Neural progenitor cell (in vitro differentiated cells): ENCODE results near the gene CEP68. TPM values are rescaled to one million over a fixed set of nuclear protein-coding genes. Genes with fewer than 3 reads are reported as not detected.
"Not testable (repeated sequence)": the region's sequence is repeated elsewhere in the genome, so short reads cannot be mapped to it uniquely, and the experiment has no call there.

Source experiments
- DNase-seq: peaks from one replicate; pipeline ENCODE4 v3.0.0-alpha.2; 2016; ENCODE audit warnings: low spot score
- H2AFZ ChIP-seq: fragments of 200-600 bp; sonication (generic); replicated peaks from 2 replicates; pipeline ENCODE4 v1.6.1; 2016; ENCODE audit warnings: antibody characterized with exemption
- H3F3A ChIP-seq: fragments of 200-600 bp; sonication (generic); 2 replicates; pipeline ENCODE4 v1.6.1; 2016; ENCODE audit warnings: antibody characterized with exemption, low read depth
- H3K27ac ChIP-seq: fragments of 200-600 bp; sonication (generic); 2 replicates; pipeline ENCODE4 v1.5.1; 2016; ENCODE audit warnings: mild to moderate bottlenecking
- H3K27me3 ChIP-seq: fragments of 200-600 bp; sonication (generic); 2 replicates; pipeline ENCODE4 v1.6.1; 2016; ENCODE audit warnings: mild to moderate bottlenecking, moderate library complexity
- H3K36me3 ChIP-seq: fragments of 200-600 bp; sonication (generic); 2 replicates; pipeline ENCODE4 v1.5.1; 2016
- H3K4me1 ChIP-seq: fragments of 200-600 bp; sonication (generic); 2 replicates; pipeline ENCODE4 v1.6.1; 2016; ENCODE audit warnings: mixed run types
- H3K4me2 ChIP-seq: fragments of 200-600 bp; sonication (generic); 2 replicates; pipeline ENCODE4 v1.6.1; 2016
- H3K4me3 ChIP-seq: fragments of 200-600 bp; sonication (generic); 2 replicates; pipeline ENCODE4 v1.5.1; 2016
- H3K79me2 ChIP-seq: fragments of 200-600 bp; sonication (generic); 2 replicates; pipeline ENCODE4 v1.6.1; 2016; ENCODE audit warnings: low read depth
- H3K9ac ChIP-seq: fragments of 200-600 bp; sonication (generic); 2 replicates; pipeline ENCODE4 v1.6.1; 2016
- H3K9me3 ChIP-seq: fragments of 200-600 bp; sonication (generic); 2 replicates; pipeline ENCODE4 v1.5.1; 2016; ENCODE audit warnings: low read depth
- H4K20me1 ChIP-seq: fragments of 200-600 bp; sonication (generic); 2 replicates; pipeline ENCODE4 v1.6.1; 2016; ENCODE audit warnings: low read depth
- H3K27ac Mint-ChIP-seq: 3 replicates; pipeline ENCODE4 v1.8.0; 2021; ENCODE audit warnings: mixed read lengths
- H3K27me3 Mint-ChIP-seq: 2 replicates; pipeline ENCODE4 v1.8.0; 2022; ENCODE audit warnings: low read depth, mild to moderate bottlenecking, inconsistent platforms, moderate library complexity, mixed read lengths; ENCODE audit not compliant: insufficient read depth
- H3K36me3 Mint-ChIP-seq: 3 replicates; pipeline ENCODE4 v1.8.0; 2021; ENCODE audit warnings: mixed read lengths
- H3K4me1 Mint-ChIP-seq: 3 replicates; pipeline ENCODE4 v1.8.0; 2021; ENCODE audit warnings: mixed read lengths
- H3K4me3 Mint-ChIP-seq: 3 replicates; pipeline ENCODE4 v1.8.0; 2021; ENCODE audit warnings: mild to moderate bottlenecking, moderate library complexity, mixed read lengths
- H3K9me3 Mint-ChIP-seq: 3 replicates; pipeline ENCODE4 v1.8.0; 2020; ENCODE audit warnings: mixed read lengths
- EZH2 ChIP-seq: fragments of 200-600 bp; sonication (generic); IDR thresholded peaks from 2 replicates; pipeline ENCODE4 v1.6.1; 2017; ENCODE audit warnings: antibody characterized with exemption, mild to moderate bottlenecking, moderate library complexity
- EZH2phosphoT487 ChIP-seq: fragments of 200-600 bp; sonication (generic); IDR thresholded peaks from 2 replicates; pipeline ENCODE4 v1.6.1; 2017; ENCODE audit warnings: antibody characterized with exemption
- total RNA-seq: library from RNA; depleted of rRNA; stranded (reverse); fragments of >200 nt; gene quantifications from 2 replicates; pipeline ENCODE4 v1.2.3, GENCODE V29; 2015; ENCODE audit warnings: low replicate concordance
- TF ChIP-seq, protein P1 (sequence below): fragments of 200-600 bp; sonication (generic); IDR thresholded peaks from 2 replicates; pipeline ENCODE4 v1.5.1; 2017; ENCODE audit warnings: antibody characterized with exemption, mild to moderate bottlenecking

The CEP68 gene
- total RNA-seq, 1 donor from 2014 or later = 36.2 TPM

DNA sequence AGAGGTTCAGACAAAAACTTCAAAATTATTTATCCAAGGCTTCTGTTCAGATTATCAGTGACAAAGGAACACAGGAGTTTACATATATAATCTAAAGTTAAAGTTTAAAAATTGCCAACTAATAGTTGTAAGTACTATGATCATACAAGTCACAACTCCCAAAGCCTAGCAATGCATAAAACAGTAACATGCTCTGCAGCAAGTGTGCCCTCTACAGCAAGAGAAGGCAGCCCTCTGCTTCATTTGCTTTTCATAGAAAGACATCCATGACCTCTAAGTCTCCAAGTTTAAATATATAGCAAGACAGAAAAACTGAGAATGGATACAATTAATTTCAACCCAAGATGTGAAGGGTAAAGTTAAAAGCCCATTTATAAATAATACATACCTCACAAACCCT is 60.4 kb downstream of the CEP68 start:
- H3K4me1 Mint-ChIP-seq = peaks cover 5% of the 10 kb centered on the region
- H3K36me3 Mint-ChIP-seq = peaks cover 9% of the 10 kb centered on the region
- no peaks in the 10 kb centered on the region for H3F3A ChIP-seq
- no peaks in the 10 kb centered on the region for H3K4me1 ChIP-seq
- H2AFZ ChIP-seq = no peak overlapping the region
- peaks cover 2% of the 10 kb centered on the region for H3K27me3 Mint-ChIP-seq
- no peak for DNase-seq
- TF ChIP-seq EZH2 = no peak
- TF ChIP-seq, protein P1, sequence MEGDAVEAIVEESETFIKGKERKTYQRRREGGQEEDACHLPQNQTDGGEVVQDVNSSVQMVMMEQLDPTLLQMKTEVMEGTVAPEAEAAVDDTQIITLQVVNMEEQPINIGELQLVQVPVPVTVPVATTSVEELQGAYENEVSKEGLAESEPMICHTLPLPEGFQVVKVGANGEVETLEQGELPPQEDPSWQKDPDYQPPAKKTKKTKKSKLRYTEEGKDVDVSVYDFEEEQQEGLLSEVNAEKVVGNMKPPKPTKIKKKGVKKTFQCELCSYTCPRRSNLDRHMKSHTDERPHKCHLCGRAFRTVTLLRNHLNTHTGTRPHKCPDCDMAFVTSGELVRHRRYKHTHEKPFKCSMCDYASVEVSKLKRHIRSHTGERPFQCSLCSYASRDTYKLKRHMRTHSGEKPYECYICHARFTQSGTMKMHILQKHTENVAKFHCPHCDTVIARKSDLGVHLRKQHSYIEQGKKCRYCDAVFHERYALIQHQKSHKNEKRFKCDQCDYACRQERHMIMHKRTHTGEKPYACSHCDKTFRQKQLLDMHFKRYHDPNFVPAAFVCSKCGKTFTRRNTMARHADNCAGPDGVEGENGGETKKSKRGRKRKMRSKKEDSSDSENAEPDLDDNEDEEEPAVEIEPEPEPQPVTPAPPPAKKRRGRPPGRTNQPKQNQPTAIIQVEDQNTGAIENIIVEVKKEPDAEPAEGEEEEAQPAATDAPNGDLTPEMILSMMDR = no peak
- TF ChIP-seq EZH2phosphoT487 = no peak
- no peaks in the 10 kb centered on the region for H3K36me3 ChIP-seq
- H3K27me3 ChIP-seq = no peaks in the 10 kb centered on the region
- H3K4me3 Mint-ChIP-seq = no peak overlapping the region
- H3K27ac ChIP-seq = no peak overlapping the region
- no peak overlapping the region for H3K27ac Mint-ChIP-seq
- no peak overlapping the region for H3K4me2 ChIP-seq
- no peak overlapping the region for H3K9ac ChIP-seq
- H3K4me3 ChIP-seq = no peak overlapping the region
- peaks cover 84% of the 10 kb centered on the region for H4K20me1 ChIP-seq
- no peaks in the 10 kb centered on the region for H3K9me3 ChIP-seq
- H3K9me3 Mint-ChIP-seq = peaks cover 2% of the 10 kb centered on the region
- peaks cover 98% of the 10 kb centered on the region for H3K79me2 ChIP-seq

GRCh38 chr2:65120990-65121693 is 64.9 kb downstream of the CEP68 start:
- no peaks in the 10 kb centered on the region for H3K9me3 Mint-ChIP-seq
- H3F3A ChIP-seq = no peaks in the 10 kb centered on the region
- H3K36me3 ChIP-seq = no peaks in the 10 kb centered on the region
- no peak for DNase-seq
- H3K9ac ChIP-seq = no peak overlapping the region
- no peak overlapping the region for H3K4me2 ChIP-seq
- peaks cover 3% of the 10 kb centered on the region for H3K4me1 Mint-ChIP-seq
- H3K27me3 ChIP-seq = no peaks in the 10 kb centered on the region
- no peak overlapping the region for H2AFZ ChIP-seq
- peaks cover 2% of the 10 kb centered on the region for H3K27me3 Mint-ChIP-seq
- no peaks in the 10 kb centered on the region for H3K9me3 ChIP-seq
- peaks cover 6% of the 10 kb centered on the region for H3K36me3 Mint-ChIP-seq
- peaks cover 100% of the 10 kb centered on the region for H3K79me2 ChIP-seq
- H3K4me1 ChIP-seq = no peaks in the 10 kb centered on the region
- no peak overlapping the region for H3K27ac ChIP-seq
- no peak overlapping the region for H3K4me3 ChIP-seq
- H3K27ac Mint-ChIP-seq = no peak overlapping the region
- TF ChIP-seq EZH2phosphoT487 (no peak), EZH2 (no peak)
- TF ChIP-seq, protein P1 = no peak
- peaks cover 83% of the 10 kb centered on the region for H4K20me1 ChIP-seq
- H3K4me3 Mint-ChIP-seq = no peak overlapping the region

DNA sequence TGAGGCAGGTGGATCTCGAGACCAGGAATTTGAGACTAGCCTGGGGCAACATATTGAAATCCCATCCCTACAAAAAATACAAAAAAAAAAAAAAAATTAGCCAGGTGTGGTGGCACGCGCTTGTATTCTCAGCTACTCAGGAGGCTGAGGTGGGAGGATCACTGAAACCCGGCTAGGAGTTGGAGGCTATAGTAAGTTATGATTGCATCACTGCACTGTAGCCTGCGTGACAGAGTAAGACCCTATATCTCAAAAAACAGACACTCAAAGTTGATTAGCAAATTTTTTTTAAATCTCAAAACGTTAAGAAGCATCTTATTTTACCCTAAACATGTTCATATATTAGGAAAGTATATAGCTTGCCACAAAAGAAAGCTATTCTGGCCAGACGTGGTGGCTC is 66.1 kb downstream of the CEP68 start:
- Mint-ChIP-seq H3K4me1 (peaks cover 9% of the 10 kb centered on the region), H3K27me3 (peaks cover 2% of the 10 kb centered on the region), H3K27ac (no peak overlapping the region), H3K9me3 (no peaks in the 10 kb centered on the region), H3K4me3 (no peak overlapping the region), H3K36me3 (peaks cover 6% of the 10 kb centered on the region)
- no peaks in the 10 kb centered on the region for H3K36me3 ChIP-seq
- H2AFZ ChIP-seq = no peak overlapping the region
- peaks cover 82% of the 10 kb centered on the region for H4K20me1 ChIP-seq
- no peak overlapping the region for H3K4me3 ChIP-seq
- H3F3A ChIP-seq = no peaks in the 10 kb centered on the region
- H3K4me2 ChIP-seq = no peak overlapping the region
- H3K27me3 ChIP-seq = no peaks in the 10 kb centered on the region
- no peak for DNase-seq
- peaks cover 7% of the 10 kb centered on the region for H3K4me1 ChIP-seq
- TF ChIP-seq EZH2 = no peak
- no peak for TF ChIP-seq EZH2phosphoT487
- TF ChIP-seq, protein P1 = no peak
- no peak overlapping the region for H3K27ac ChIP-seq
- no peaks in the 10 kb centered on the region for H3K9me3 ChIP-seq
- H3K9ac ChIP-seq = no peak overlapping the region
- H3K79me2 ChIP-seq = peaks cover 100% of the 10 kb centered on the region

- H3K36me3 Mint-ChIP-seq, H3K9me3 ChIP-seq, H3K27ac Mint-ChIP-seq, H3K27me3 ChIP-seq, H3K27ac ChIP-seq, H3K36me3 ChIP-seq, H3K9me3 Mint-ChIP-seq, H3K4me2 ChIP-seq, H2AFZ ChIP-seq, DNase-seq, H3K27me3 Mint-ChIP-seq, H3F3A ChIP-seq, H3K9ac ChIP-seq, H3K4me3 ChIP-seq, H3K4me3 Mint-ChIP-seq: not testable (repeated sequence)
- Histone ChIP-seq H3K79me2 (peaks cover 91% of the 10 kb centered on the region), H4K20me1 (peaks cover 73% of the 10 kb centered on the region), H3K4me1 (peaks cover 17% of the 10 kb centered on the region)
- peaks cover 24% of the 10 kb centered on the region for H3K4me1 Mint-ChIP-seq
These were observed 69.2 kb downstream of the CEP68 start for GRCh38 chr2:65125457-65125856.
